HepG2 (cell line): ENCODE results near the gene NPVF. TPM values are rescaled to one million over a fixed set of nuclear protein-coding genes. Genes with fewer than 3 reads are reported as not detected.

Experiments used
- ATAC-seq: fragments of 200-7000 bp; cut with Tn5 transposase; 3 replicates; pipeline ENCODE4 v1.9.1; 2020; ENCODE audit warnings: mild to moderate bottlenecking, moderate library complexity
- BruUV-seq: library from RNA; stranded (reverse); fragments of 400-500 nt; replicated peaks from 2 replicates; lab custom pipeline; 2021; lab: Mats Ljungman, UMichigan
- CTCF ChIA-PET: fragments of 300-600 bp; formaldehyde crosslinking; extraction: SDS; loops from one replicate; lab custom pipeline; 2021; ENCODE audit warnings: low total read pairs, inconsistent platforms, low intra/inter-chr PET ratio; lab: Yijun Ruan, JAX
- POLR2A ChIA-PET: fragments of 350-600 bp; sonication (Branson Sonifier 250); formaldehyde crosslinking; loops from one replicate; lab custom pipeline; 2020; ENCODE audit warnings: antibody characterized with exemption, inconsistent platforms; lab: Yijun Ruan, JAX
- DNase-seq: peaks from one replicate; pipeline ENCODE4 v3.0.0-alpha.2; 2015; ENCODE audit warnings: low spot score
- FAIRE-seq: peaks from 3 replicates; lab custom pipeline; 2011; peaks lifted over from hg19 to GRCh38; lab: Jason Lieb, UNC
- H2AFZ ChIP-seq: one replicate; pipeline ENCODE4 v1.6.1; 2011; ENCODE audit warnings: low read length, inconsistent platforms
- H3K27ac ChIP-seq: fragments of 300-600 bp; 3 replicates; pipeline ENCODE4 v1.8.0; 2011; ENCODE audit warnings: mixed run types, mild to moderate bottlenecking, mixed read lengths, low read length, inconsistent platforms; ENCODE audit not compliant: insufficient read depth; ENCODE audit errors: extremely low read length
- H3K27me3 ChIP-seq, 2 experiments: fragments of 200-600 bp in 1 of 2; 2 replicates in 1 of 2; 3 replicates in 1 of 2; pipeline versions ENCODE4 v1.6.0 to v1.8.0; 2011; ENCODE audit warnings: low read length in 2 of 2, mild to moderate bottlenecking in 2 of 2, moderate library complexity in 2 of 2, inconsistent platforms in 1 of 2; ENCODE audit not compliant: insufficient read depth in 2 of 2, control insufficient read depth in 1 of 2
- H3K36me3 ChIP-seq, 2 experiments: fragments of 200-600 bp in 1 of 2; replicated peaks in 1 of 2; 2 replicates in 1 of 2; 3 replicates in 1 of 2; pipeline versions ENCODE4 v1.5.1 to v1.8.0; 2011; ENCODE audit warnings: low read length in 2 of 2, inconsistent platforms in 1 of 2; ENCODE audit not compliant: insufficient read depth in 2 of 2, control insufficient read depth in 1 of 2
- H3K4me1 ChIP-seq: 2 replicates; pipeline ENCODE4 v1.5.1; 2012; ENCODE audit warnings: low read length, inconsistent platforms; ENCODE audit not compliant: insufficient read depth
- H3K4me2 ChIP-seq: 2 replicates; pipeline ENCODE4 v1.6.0; 2011; ENCODE audit warnings: low read depth, low read length, inconsistent platforms
- H3K4me3 ChIP-seq, 3 experiments: fragments of 200-600 bp in 1 of 3; sonication (generic), shearing (Covaris generic) in 1 of 3; replicated peaks in 1 of 3; 2 replicates each; pipeline ENCODE4 v1.5.1; 2011 to 2016; ENCODE audit warnings: low read length in 3 of 3, inconsistent platforms in 2 of 3, low read depth in 2 of 3, mild to moderate bottlenecking in 2 of 3, control low read depth in 1 of 3, mixed read lengths in 1 of 3; ENCODE audit not compliant: insufficient read depth in 1 of 3
- H3K79me2 ChIP-seq: one replicate; pipeline ENCODE4 v1.6.1; 2011; ENCODE audit warnings: low read length, inconsistent platforms; ENCODE audit not compliant: insufficient read depth
- H3K9ac ChIP-seq: 2 replicates; pipeline ENCODE4 v1.6.0; 2011; ENCODE audit warnings: mild to moderate bottlenecking, low read depth, low read length, inconsistent platforms; ENCODE audit not compliant: insufficient read depth
- H3K9me3 ChIP-seq: 2 replicates; pipeline ENCODE4 v1.5.1; 2012; ENCODE audit warnings: mild to moderate bottlenecking, low read length
- H4K20me1 ChIP-seq: 2 replicates; pipeline ENCODE4 v1.6.0; 2011; ENCODE audit warnings: inconsistent platforms, mild to moderate bottlenecking, low read length, moderate library complexity; ENCODE audit not compliant: insufficient read depth
- FOXM1 ChIP-seq: sonication (generic); formaldehyde crosslinking; IDR thresholded peaks from 2 replicates; pipeline ENCODE4 v1.5.0; 2020; ENCODE audit warnings: missing genetic modification reagents
- NCOR1 ChIP-seq: fragments of 200-600 bp; sonication (generic); IDR thresholded peaks from 2 replicates; pipeline ENCODE4 v1.7.0; 2017; ENCODE audit warnings: antibody characterized with exemption, low read length, borderline replicate concordance
- NFE2L1 ChIP-seq: sonication (generic); formaldehyde crosslinking; IDR thresholded peaks from 2 replicates; pipeline ENCODE4 v1.4.0; 2020; ENCODE audit warnings: missing genetic modification reagents, mild to moderate bottlenecking, borderline replicate concordance
- NFE2L2 ChIP-seq: fragments of 150-350 bp; IDR thresholded peaks from 2 replicates; pipeline ENCODE4 v1.6.1; 2014; ENCODE audit warnings: low read length
- PHF8 ChIP-seq: sonication (generic); formaldehyde crosslinking; IDR thresholded peaks from 2 replicates; pipeline ENCODE4 v1.5.0; 2020; ENCODE audit warnings: missing genetic modification reagents
- SAFB2 ChIP-seq: sonication (generic); formaldehyde crosslinking; IDR thresholded peaks from 2 replicates; pipeline ENCODE4 v1.5.1; 2020; ENCODE audit warnings: missing genetic modification reagents, low read depth, mild to moderate bottlenecking, borderline replicate concordance
- SALL1 ChIP-seq: sonication (generic); formaldehyde crosslinking; IDR thresholded peaks from 2 replicates; pipeline ENCODE4 v1.8.0; 2022; ENCODE audit warnings: mild to moderate bottlenecking, missing genetic modification reagents
- TBX2 ChIP-seq: sonication (generic); formaldehyde crosslinking; IDR thresholded peaks from 2 replicates; pipeline ENCODE4 v1.5.0; 2020; ENCODE audit warnings: missing genetic modification reagents, mild to moderate bottlenecking, borderline replicate concordance
- ZNF674 ChIP-seq: sonication (generic); formaldehyde crosslinking; IDR thresholded peaks from 2 replicates; pipeline ENCODE4 v1.5.0; 2020; ENCODE audit warnings: low read depth, mild to moderate bottlenecking, missing genetic modification reagents
- ZNF766 ChIP-seq: sonication (generic); formaldehyde crosslinking; IDR thresholded peaks from 2 replicates; pipeline ENCODE4 v1.5.0; 2020; ENCODE audit warnings: missing genetic modification reagents, borderline replicate concordance
- ZNF776 ChIP-seq: sonication (generic); formaldehyde crosslinking; IDR thresholded peaks from 2 replicates; pipeline ENCODE4 v1.4.0; 2020; ENCODE audit warnings: mild to moderate bottlenecking, missing genetic modification reagents
- ZNF839 ChIP-seq: sonication (generic); formaldehyde crosslinking; IDR thresholded peaks from 2 replicates; pipeline ENCODE4 v1.4.0; 2020; ENCODE audit warnings: missing genetic modification reagents, mild to moderate bottlenecking, borderline replicate concordance
- WGBS: methylation state at CpG from one replicate; pipeline ENCODE4 v1.1.6; 2017; ENCODE audit warnings: low lambda C conversion rate; 5-methylcytosine and 5-hydroxymethylcytosine counted together
- in situ Hi-C: cut with HindIII; loops from 2 replicates; pipeline ENCODE4 v1.10.0; 2017; ENCODE audit warnings: low pct_unique_long_range_greater_than_20kb; ENCODE audit not compliant: extremely low pct_ligation_motif_present
- intact Hi-C: fragments of 100-400 bp; cut with micrococcal nuclease; formaldehyde crosslinking; loops from one replicate; pipeline ENCODE4 v1.10.0; 2022; ENCODE audit not compliant: unreplicated experiment
- polyA plus RNA-seq, 8 experiments: library from polyadenylated mRNA; depleted of rRNA in 3 of 8; stranded (reverse) in 7 of 8; unstranded in 1 of 8; fragments of >200 nt; fragmentation: Illumina TruSeq in 4 of 8; extraction: Trizol in 4 of 8; gene quantifications; 2 replicates each; pipeline versions ENCODE4 v1.2.1 to v1.2.3, GENCODE V29; 2011 to 2016; ENCODE audit warnings: low read depth in 4 of 8, missing spikeins in 1 of 8, mixed read lengths in 1 of 8; ENCODE audit not compliant: insufficient read depth in 1 of 8
- total RNA-seq, 5 experiments: library from RNA; depleted of rRNA; stranded (reverse); fragments of >200 nt; fragmentation: Illumina TruSeq; extraction: Trizol; gene quantifications; 2 replicates each; pipeline ENCODE4 v1.2.3, GENCODE V29; 2016; ENCODE audit warnings: low read depth in 1 of 5
- TF ChIP-seq, protein P1 (sequence below): sonication (generic); formaldehyde crosslinking; IDR thresholded peaks from 2 replicates; pipeline ENCODE4 v1.5.0; 2020; ENCODE audit warnings: mild to moderate bottlenecking, missing genetic modification reagents
- TF ChIP-seq, protein P2 (sequence below): sonication (generic); formaldehyde crosslinking; IDR thresholded peaks from 2 replicates; pipeline ENCODE4 v1.8.0; 2022; ENCODE audit warnings: mild to moderate bottlenecking, missing genetic modification reagents, moderate library complexity
- TF ChIP-seq, protein P3 (sequence below): IDR thresholded peaks from 2 replicates; pipeline ENCODE4 v1.6.1; 2016; ENCODE audit warnings: mild to moderate bottlenecking

Gene NPVF
- total and polyA plus RNA-seq, 2 of the 13 experiments (the other 11 are each of a cell fraction or from before 2014, with no cell fraction given), result not detected

DNA sequence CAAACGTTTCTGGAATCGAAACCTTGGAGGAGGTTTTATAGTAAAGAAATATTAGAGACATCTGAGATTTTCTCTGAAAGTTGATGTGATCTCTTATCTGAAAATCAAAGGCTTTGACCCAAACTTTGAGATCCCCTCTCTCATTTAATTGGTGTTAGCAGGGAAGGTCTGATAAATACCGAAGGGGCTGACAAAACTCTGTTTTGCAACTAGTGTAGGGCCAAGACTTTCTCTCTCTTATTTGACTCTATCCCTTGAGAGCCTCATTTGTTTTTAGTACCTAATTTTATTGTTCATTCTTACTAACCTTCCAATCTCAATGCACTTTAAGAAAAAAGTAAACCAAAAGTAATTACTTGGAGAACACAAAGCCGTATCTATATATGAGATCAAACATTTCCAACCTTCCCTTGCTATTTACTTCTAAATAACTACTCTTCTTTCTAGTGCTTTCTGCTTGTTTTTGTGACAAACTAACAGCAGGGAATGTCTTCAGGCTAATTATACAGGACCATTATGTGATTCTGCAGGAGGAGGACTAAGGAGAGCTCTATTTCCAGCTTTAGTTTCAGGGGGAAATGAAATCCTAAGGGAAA is 33.4 kb upstream of the NPVF start:
- no peaks in the 10 kb centered on the region for H3K36me3 ChIP-seq
- peaks cover 0 to 6% of the 10 kb centered on the region in 2 experiments; a peak in 1 of 5 replicates for H3K27me3 ChIP-seq
- no peak for ATAC-seq
- no peak overlapping the region for H3K9ac ChIP-seq
- POLR2A ChIA-PET, result no interaction called here
- BruUV-seq, result no TSS peak
- in situ Hi-C loops, result loop anchor here (5.0 kb wide), 1 partner anchor 301 kb away; no protein-coding TSS in a partner anchor
- no peaks in the 10 kb centered on the region for H4K20me1 ChIP-seq
- no peak for DNase-seq
- H3K4me2 ChIP-seq, result no peak overlapping the region
- 6% methylated on average over 4 of the region's 4 CpGs for WGBS
- no peaks in the 10 kb centered on the region for H3K4me1 ChIP-seq
- H3K79me2 ChIP-seq, result no peaks in the 10 kb centered on the region
- FAIRE-seq, result no peak
- CTCF ChIA-PET, result interaction anchor here (5.2 kb wide), 1 partner anchor 305 kb away, joined by 115 read pairs; no protein-coding TSS in a partner anchor
- intact Hi-C loops, result no loop called here
- H3K4me3 ChIP-seq, result no peak overlapping the region
- no peak overlapping the region for H2AFZ ChIP-seq
- H3K27ac ChIP-seq, result no peak overlapping the region
- no peaks in the 10 kb centered on the region for H3K9me3 ChIP-seq
- TF ChIP-seq ZNF776 (CRISPR knock-in tag), result no peak
- no peak for TF ChIP-seq ZNF766 (CRISPR knock-in tag)
- TF ChIP-seq NFE2L2, result no peak
- TF ChIP-seq NFE2L1 (CRISPR knock-in tag), result no peak
- TF ChIP-seq ZNF674, result no peak
- no peak for TF ChIP-seq TBX2
- TF ChIP-seq ZNF839 (CRISPR knock-in tag), result no peak
- TF ChIP-seq, protein P1, sequence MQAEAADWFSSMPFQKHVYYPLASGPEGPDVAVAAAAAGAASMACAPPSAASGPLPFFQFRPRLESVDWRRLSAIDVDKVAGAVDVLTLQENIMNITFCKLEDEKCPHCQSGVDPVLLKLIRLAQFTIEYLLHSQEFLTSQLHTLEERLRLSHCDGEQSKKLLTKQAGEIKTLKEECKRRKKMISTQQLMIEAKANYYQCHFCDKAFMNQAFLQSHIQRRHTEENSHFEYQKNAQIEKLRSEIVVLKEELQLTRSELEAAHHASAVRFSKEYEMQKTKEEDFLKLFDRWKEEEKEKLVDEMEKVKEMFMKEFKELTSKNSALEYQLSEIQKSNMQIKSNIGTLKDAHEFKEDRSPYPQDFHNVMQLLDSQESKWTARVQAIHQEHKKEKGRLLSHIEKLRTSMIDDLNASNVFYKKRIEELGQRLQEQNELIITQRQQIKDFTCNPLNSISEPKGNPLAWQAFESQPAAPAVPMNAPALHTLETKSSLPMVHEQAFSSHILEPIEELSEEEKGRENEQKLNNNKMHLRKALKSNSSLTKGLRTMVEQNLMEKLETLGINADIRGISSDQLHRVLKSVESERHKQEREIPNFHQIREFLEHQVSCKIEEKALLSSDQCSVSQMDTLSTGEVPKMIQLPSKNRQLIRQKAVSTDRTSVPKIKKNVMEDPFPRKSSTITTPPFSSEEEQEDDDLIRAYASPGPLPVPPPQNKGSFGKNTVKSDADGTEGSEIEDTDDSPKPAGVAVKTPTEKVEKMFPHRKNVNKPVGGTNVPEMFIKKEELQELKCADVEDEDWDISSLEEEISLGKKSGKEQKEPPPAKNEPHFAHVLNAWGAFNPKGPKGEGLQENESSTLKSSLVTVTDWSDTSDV (CRISPR knock-in tag), result no peak
- TF ChIP-seq NCOR1, result no peak
- TF ChIP-seq SAFB2 (CRISPR knock-in tag), result no peak
- TF ChIP-seq, protein P2, sequence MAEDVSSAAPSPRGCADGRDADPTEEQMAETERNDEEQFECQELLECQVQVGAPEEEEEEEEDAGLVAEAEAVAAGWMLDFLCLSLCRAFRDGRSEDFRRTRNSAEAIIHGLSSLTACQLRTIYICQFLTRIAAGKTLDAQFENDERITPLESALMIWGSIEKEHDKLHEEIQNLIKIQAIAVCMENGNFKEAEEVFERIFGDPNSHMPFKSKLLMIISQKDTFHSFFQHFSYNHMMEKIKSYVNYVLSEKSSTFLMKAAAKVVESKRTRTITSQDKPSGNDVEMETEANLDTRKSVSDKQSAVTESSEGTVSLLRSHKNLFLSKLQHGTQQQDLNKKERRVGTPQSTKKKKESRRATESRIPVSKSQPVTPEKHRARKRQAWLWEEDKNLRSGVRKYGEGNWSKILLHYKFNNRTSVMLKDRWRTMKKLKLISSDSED (CRISPR knock-in tag), result no peak
- no peak for TF ChIP-seq PHF8
- TF ChIP-seq, protein P3, sequence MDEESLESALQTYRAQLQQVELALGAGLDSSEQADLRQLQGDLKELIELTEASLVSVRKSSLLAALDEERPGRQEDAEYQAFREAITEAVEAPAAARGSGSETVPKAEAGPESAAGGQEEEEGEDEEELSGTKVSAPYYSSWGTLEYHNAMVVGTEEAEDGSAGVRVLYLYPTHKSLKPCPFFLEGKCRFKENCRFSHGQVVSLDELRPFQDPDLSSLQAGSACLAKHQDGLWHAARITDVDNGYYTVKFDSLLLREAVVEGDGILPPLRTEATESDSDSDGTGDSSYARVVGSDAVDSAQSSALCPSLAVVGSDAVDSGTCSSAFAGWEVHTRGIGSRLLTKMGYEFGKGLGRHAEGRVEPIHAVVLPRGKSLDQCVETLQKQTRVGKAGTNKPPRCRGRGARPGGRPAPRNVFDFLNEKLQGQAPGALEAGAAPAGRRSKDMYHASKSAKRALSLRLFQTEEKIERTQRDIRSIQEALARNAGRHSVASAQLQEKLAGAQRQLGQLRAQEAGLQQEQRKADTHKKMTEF (CRISPR knock-in tag), result no peak
- TF ChIP-seq SALL1 (CRISPR knock-in tag), result no peak
- no peak for TF ChIP-seq FOXM1 (CRISPR knock-in tag)
